ENCODE measurements around the gene NIM1K.
"Not testable (repeated sequence)": the region's sequence is repeated elsewhere in the genome, so short reads cannot be mapped to it uniquely, and the experiment has no call there.

Gene NIM1K

DNA sequence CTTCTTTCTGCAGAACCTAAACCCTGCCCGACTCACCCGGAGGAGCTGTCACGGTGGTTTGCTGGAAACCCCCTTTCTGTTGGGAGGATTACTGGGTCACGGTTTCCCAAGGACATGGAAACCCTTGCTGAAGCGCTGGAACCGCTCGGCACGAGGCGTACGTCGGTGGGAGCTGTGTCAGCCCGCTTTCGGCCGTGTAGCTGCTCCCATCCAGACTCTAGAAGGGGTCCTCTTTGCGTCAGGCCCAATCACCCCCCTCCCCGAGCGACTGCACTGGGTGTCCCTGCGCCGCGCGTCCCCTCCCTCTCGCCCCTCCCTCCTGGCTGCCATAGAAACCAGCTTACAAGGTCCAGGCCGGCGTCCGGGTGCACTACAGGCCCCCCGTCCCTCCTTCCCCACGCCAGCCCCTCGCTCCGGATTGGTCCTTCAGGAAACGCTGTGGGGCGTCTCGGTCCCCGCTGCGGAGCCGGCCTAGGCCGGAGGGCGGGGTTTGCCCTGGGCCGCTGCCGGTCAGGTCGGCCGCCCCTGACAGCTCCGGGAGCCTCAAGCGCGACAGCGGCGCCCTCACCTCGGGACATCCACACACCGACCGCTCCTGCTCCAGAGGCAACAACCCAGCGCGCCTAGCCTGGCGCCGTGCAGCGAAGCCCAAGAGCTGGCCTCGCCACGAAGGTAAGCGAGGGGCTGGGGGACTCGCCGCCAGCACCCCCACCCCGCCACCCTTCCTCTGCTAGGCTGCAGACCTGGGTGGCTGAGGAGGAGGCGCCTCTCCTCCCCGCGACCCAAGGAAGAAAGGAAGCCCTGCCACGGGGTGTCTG, at the start of gene NIM1K:
Gene NIM1K (plus strand): TSS at position 486 of the 818 bp plus-strand sequence. CDS start 53,551 bp downstream, outside the sequence.
- DNase-seq (ENCODE audit: low read depth, low spot score), result no peak

DNA sequence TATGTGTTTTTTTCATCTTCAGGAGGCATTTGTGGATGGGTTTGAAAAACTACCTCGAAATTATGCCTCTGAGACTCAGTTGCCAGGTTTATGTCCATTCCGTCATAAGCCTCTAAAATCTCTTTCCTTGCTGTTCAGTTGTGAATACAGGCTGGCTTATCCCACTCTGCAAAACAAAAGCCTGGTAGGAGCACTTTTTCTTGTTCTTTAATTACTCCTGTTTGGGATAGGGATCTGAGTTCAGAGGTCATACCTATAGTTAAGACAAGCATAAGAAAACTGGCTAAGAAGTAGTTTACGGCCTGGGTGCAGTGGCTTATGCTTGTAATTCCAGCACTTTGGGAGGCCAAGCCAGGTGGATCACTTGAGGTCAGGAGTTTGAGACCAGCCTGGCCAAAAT, 47.0 kb upstream of the NIM1K start:
- no peak for DNase-seq (ENCODE audit: low read depth, low spot score)

DNA sequence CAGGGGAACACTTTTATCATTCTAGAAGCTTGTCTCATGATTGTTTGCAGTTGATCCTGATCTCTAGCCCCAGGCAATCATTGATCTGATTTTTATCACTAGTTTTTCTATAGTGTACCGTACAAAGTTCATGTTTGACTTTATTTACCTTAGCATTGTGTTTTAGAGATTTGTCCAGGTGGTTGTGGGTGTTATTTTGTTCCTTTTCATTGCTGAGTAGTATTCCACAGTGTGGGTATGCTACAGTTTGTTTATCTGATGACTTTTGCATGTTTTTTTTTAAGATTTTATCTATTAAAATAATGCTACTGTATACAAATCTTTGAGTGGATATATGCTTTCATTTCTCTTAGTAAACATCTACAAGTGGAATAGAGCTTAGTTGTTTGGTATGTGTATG, 45.1 kb upstream of the NIM1K start:
- DNase-seq (ENCODE audit: low read depth, low spot score), result no peak

DNA sequence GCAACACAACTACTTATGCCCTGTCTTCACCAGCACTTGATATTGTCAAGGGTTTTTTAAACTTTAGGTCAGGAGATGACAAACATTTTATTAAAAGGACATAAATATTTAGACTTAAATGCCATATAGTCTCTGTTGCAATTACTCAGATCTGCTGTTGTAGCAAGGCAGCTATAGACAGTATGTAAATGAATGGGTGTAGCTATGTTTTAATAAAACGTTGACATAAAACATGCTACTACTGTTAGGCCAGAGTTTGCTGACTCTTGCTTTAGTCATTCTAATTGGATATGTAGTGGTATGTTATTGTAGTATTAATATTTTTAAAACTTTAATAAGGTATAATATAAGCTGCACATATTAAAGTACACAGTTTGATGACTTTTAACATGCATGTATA, 43.6 kb upstream of the NIM1K start:
- no peak for DNase-seq (ENCODE audit: low read depth, low spot score)

DNA sequence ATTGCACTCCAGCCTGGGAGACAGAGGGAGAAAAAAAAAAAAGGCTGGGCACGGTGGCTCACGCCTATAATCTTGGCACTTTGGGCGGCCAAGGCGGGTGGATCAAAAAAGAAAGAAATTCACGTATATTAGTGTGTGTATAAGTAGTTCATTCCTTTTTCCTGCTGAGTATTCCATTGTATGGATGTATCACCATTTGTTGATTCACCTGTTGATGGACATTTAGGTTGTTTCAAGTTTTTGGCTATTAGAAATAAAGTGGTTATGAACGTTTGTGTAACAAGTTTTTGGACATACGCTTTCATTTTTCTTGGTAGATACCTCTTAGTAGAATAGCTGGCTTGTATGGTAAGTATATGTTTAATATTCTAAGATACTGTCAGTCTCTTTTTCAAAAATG, 42.8 kb upstream of the NIM1K start:
- no peak for DNase-seq (ENCODE audit: low read depth, low spot score)

DNA sequence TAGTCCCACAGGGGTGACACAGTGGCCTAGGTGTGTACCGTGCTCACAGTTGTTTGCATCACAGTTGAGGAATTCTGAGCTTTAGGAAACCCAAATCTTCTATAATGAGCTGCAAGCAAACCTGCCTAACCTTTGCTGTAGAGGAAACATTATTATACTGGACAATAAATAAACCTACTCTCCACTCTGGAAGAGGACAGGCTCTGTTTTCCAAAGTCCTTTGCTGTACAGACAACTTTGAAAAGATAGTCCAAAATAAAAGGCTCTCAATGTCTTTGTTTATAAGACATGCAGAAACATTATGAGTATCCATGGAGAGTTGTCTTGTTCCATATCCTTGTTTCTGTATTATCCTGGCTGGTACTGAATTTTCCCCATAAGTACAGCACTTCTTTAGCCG, 42.0 kb upstream of the NIM1K start:
- no peak for DNase-seq (ENCODE audit: low read depth, low spot score)

DNA sequence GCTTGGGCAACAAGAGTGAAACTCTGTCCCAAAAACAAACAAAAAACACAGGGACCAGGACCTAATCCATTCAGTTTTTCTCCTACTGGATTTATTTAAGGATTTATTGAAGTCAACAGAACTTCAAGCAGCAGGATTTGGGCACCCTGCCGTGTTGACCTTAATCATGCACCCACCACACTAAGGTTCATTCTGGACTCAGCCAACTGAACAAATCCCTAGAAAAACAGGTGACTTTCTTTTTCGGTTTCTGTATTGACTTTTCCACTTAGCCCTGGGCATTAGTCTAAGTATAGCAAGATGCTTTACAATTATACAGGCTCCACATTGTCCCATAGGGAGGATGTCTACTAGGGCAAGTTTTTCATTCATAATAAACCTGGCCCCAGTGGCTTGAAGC, 41.3 kb upstream of the NIM1K start:
- no peak for DNase-seq (ENCODE audit: low read depth, low spot score)

DNA sequence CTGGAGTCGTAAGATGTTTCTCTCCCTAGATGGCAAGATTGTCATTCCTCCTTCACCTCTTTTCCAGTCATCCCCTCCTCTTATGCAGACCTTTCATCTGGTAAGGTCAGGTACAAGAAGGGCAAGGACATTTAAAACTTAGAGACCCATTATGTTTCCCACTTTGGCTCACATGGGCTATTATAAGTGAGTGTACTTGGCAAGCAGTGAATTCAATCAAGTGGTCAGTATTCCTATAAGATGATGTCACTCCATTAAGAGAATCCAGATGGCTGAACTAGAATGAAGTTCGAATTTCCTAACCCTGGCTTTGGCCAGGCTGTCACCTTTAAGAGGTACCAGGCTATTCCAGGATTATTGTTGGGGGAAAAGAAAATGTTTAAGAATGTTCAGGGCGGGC, 39.1 kb upstream of the NIM1K start:
- no peak for DNase-seq (ENCODE audit: low read depth, low spot score)

DNA sequence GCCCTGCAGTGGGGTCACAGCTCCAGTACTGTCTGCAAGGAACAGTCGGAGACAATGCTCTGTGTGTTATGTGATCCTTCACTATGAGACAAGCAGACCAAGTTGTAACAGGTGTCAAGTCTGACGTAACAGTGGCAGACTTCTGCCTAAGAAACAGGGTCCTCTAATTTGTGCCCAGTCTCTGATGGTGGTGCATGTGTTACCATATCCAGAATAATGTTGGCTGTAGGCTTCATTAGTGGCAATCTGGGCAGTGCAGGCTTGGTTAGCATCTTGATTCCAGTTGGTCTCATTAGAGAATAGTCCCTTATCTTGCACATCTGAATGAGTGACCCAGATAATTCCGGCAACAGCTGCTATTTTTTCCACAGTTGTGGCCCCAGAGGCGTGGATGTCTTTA, 37.6 kb upstream of the NIM1K start:
- no peak for DNase-seq (ENCODE audit: low read depth, low spot score)

DNA sequence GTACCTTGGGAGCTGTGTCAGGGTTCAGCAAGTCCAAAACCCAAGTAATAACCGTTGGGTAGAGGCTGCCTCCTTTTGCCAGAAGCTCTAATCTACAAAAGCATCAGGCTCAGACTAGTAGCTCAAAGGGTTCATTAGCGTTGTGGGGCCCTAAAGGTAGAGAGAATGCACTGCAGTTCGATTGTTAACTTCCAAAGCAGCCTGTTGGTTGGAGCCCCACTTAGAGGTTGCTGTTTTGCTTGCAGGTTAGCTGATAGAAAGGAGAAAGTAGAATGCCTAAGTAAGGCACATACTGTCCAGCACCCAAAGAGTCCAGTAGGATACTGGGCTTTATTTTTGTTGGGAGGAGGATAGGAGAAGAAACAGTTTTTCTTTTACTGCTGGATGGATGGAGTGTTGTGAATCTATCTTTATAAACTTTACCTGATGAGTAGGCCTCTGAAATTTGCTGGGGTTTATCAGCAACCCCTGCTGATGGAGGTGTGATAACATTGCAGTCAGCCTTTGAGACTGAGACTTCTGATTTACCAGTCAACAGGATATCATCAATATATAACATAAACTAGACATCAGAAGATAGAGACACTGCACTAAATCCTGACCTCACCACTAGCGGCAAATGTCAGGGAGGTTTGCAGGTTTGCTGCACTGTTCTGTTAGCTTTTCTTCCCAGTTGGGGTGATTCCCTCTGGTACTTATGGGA, 36.5 kb upstream of the NIM1K start:
- no peak for DNase-seq (ENCODE audit: low read depth, low spot score)

DNA sequence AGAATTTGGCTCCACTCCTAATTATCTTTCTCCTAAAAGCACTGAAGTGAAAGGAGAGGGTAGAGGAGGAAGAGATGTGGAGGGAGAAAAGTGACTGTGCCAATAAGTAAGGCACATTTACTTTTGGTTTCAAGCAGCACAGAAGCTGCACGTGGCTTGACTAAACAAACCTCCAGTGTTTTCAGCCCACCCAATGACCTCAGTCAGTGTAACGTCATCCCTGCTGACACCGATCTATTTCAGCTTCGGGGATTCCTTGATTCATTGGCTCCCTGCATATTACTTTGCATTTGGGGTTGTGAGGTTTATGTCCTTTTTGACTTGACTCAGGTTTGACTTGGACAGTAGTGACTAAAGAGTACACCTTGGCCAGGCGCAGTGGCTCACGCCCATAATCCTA, 35.6 kb upstream of the NIM1K start:
- DNase-seq (ENCODE audit: low read depth, low spot score), result no peak

DNA sequence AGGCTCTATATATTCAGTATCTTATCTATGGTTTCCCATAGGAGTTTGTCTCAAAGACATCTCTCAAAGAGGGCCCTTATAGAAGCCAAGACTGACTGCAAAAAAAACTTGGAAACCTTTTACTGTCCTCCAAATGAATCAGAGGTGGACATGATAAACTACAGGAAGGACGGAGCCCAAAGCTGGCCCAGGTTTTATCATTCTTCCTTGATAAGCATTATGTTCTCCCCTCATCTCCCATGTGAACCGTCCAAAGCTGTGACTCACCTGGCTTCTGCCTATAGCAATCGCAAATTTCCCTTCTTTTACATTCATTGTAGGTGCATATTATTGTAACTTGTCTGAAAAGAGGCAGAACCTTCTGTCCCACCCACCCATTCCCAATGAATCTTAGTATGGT, 35.0 kb upstream of the NIM1K start:
- DNase-seq (ENCODE audit: low read depth, low spot score), result no peak

DNA sequence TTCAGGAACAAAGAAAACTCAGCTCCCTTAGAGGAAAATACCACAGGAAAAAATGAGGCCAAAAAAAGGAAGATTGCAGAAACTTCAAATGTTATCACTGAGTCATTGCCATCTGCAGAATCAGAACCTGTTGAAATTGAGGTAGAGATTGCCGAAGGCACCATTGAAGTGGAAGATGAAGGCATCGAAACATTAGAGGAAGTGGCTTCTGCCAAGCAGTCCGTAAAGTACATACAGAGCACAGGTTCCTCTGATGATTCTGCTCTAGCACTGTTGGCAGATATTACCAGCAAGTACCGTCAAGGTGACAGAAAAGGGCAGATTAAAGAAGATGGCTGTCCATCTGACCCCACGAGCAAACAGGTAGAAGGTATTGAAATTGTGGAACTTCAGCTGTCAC, 30.8 kb upstream of the NIM1K start:
- DNase-seq (ENCODE audit: low read depth, low spot score), result no peak

DNA sequence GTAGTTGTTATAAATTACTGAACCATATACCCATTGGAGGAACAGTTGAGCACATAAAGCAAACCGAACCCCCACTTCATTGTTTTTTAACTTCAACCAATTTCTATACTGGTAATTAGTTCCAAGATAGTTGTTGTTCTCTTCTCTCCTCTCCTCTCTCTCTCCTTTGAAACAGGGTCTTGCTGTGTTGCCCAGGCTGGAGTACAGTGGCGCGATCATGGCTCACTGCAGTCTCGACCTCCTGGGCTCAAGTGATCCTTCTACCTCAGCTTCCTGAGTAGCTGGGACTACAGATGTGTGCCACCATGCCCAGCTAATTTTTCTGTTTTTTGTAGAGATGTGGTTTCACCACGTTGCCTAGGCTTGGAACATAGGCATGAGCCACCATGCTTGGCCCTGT, 27.2 kb upstream of the NIM1K start:
- not testable (repeated sequence) for DNase-seq (ENCODE audit: low read depth, low spot score)

DNA sequence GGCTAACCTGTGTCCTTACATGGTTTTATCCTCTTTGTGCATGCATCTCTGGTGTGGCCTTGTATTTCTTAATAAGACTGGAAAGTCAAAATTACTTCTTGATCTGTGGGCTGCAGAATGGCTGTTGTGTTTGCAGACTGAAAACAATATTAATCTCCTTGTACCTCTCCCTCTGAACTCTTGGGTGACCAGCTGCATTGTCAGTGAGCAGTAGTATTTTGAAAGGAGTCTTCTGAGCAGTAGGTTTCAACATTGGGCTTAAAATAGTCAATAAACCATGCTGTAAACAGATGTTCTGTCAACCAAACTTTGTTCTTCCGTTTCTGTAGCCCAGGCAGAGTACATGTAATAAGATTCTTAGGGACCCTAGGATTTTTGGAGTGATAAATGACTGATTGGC, 26.7 kb upstream of the NIM1K start:
- DNase-seq (ENCODE audit: low read depth, low spot score), result no peak

DNA sequence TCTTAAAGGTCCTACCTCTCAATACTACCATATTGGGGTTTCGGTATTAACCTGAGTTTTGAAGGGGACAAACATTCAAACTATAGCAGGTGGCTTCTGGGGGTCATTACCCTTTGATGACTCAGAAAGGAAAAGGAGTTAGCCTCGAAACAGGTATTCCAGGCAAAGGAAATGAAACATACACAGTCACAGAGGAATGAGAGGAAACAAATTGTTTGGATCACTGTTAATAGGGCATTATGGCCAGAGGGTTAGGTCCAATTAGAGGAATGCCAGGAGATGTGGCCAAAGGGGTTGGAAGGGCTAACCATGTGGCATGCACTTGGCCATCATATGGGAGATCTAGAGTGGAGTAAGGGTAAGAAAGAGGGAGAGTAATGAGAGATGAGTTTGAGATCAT, 23.9 kb upstream of the NIM1K start:
- DNase-seq (ENCODE audit: low read depth, low spot score), result no peak

DNA sequence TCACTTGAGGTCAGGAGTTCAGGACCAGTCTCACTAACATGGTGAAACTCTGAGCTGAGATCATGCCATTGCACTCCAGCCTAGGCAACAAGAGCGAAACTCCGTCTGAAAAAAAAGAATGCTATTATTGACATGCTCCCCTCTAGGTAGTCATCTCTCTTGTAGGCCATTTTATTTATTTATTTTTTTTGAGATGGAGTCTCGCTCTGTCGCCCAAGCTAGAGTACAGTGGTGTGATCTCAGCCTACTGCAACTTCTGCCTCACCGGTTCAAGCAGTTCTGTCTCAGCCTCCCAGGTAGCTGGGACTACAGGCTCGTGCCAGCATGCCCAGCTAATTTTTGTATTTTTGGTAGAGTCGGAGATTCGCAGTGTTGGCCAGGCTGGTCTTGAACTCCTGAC, 20.6 kb upstream of the NIM1K start:
- no peak for DNase-seq (ENCODE audit: low read depth, low spot score)

DNA sequence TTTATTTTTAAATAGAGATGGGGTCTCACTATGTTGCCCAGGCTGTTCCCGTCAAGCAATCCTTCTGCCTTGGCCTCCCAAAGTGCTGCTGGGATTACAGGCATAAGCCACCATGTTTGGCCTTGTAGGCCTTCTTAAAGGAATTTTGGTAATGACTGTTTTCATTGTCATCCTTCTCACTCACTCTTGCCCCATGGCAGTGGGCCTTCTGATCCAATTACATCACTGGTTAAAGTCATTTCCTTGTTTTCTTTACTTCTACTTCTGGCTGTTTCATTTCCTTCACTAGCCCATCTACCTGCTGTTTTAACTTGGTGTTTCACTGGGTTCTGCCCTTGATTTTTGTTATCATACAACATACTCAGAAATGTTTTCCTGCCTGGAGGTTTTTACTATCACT, 20.1 kb upstream of the NIM1K start:
- no peak for DNase-seq (ENCODE audit: low read depth, low spot score)

DNA sequence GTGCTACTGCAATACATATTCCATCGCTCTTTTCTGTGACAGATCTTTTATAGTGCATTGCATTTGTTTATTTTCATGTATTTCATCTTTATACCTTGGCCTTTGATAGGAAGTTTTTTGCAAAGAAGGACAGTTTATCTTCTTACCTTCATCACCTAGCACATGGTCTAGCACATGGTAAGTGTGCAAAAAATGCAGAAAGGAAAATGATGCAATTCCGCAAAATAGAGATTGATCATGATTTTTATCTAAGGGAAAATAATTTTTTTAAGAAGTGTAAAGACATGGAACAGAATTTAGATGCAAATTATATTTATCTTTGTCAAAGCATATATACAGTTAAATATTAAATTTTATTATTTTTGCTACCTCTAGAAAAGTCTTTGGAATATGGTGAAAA, 19.2 kb upstream of the NIM1K start:
- no peak for DNase-seq (ENCODE audit: low read depth, low spot score)

DNA sequence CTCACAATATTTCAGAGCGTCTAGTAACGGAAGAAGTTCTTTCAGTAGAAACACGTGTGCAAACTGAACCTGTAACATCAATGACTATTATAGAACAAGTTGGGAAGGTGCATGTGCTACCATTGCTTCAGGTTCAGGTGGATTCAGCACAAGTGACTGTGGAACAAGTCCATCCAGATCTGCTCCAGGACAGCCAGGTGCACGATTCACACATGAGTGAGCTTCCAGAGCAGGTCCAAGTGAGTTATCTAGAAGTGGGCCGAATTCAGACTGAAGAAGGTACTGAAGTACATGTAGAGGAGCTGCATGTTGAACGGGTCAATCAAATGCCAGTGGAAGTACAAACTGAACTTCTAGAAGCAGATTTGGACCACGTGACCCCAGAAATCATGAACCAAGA, 17.4 kb upstream of the NIM1K start:
- DNase-seq (ENCODE audit: low read depth, low spot score), result no peak

DNA sequence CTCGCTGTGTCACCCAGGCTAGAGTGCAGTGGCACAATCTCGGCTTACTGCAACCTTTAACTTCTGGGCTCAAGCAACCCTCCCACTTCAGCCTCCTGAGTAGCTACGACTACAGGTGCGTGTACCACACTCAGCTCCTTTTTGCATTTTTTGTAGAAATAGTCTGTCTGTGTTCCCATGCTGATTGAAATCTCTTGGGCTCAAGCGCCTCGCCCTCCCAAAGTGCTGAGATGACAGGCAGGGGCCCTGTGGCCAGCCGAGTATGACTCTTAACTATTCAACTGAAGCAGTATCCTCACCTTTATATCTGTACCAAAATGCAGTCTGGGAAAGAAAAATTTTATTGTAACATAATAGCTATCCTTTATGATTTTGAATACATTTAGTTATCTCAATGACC, 12.2 kb upstream of the NIM1K start:
- no peak for DNase-seq (ENCODE audit: low read depth, low spot score)

DNA sequence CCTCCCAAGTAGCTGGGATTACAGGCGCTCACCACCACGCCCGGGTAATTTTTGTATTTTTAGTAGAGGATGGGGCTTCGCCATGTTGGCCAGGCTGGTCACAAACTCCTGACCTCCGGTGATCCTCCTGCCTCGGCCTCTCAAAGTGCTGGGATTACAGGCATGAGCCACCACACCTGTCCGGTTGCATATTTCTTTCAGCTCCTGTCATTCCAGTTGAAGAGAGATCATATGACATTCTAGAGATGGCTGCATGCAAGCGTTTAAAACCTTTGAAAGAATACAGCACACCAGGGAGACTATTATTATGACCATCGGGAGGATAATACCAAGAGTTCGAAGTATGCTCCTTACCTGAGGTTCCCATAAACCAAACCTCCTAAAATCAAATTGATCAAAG, 9.6 kb upstream of the NIM1K start:
- DNase-seq (ENCODE audit: low read depth, low spot score), result no peak

DNA sequence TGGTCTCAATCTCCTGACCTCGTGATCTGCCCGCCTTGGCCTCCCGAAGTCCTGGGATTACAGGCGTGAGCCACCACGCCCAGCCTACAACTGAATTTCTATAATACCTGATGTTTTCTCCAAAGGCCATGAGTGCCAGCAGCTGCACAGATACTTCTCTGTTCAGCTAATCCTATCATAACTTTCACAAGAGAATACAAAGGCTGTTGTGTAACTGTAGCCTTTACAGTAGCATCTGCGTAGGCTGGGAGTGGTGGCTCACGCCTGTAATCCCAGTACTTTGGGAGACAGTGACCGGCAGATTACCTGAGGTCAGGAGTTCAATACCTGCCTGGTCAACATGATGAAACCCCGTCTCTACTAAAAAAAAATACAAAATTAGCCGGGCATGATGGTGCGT, 8.9 kb upstream of the NIM1K start:
- not testable (repeated sequence) for DNase-seq (ENCODE audit: low read depth, low spot score)
